ENCODE results near the gene FKBP5. TPM values are rescaled to one million over a fixed set of nuclear protein-coding genes. Genes with fewer than 3 reads are reported as not detected.

The FKBP5 gene
- total and polyA plus RNA-seq, 3 donors from 2014 or later, result 86.8 to 185 (median 156) TPM

DNA sequence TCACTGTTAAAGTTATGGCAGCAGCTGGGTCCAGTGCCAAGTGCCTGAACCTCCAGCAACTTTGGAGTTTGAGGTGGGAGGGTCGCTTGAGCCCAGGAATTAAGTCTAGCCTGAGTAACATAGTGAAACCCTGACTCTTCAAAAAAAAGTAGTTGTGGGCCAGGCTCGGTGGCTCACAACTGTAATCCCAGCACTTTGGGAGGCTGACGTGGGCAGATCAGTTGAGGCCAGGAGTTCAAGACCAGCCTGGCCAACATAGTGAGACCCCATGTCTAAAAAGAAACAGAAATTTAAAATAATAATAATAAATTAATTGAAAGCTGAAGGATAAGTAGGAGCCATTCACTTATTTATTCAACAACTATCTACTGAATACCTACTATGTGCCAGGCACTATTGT is 33.8 kb downstream of the FKBP5 start:
- no peaks in the 10 kb centered on the region for H3K9me3 ChIP-seq
- no peak overlapping the region for H3K27ac ChIP-seq
- H3K4me1 ChIP-seq, result no peaks in the 10 kb centered on the region
- no peak for DNase-seq
- H3K36me3 ChIP-seq (ENCODE audit: low read depth, missing control alignments), result no peaks in the 10 kb centered on the region
- WGBS, 2 donors, result 91 to 100% methylated on average over 3 of the region's 3 CpGs
- H3K4me3 ChIP-seq, result no peak overlapping the region
- intact Hi-C loops (cut with DNase I; ENCODE audit: low total_unique reads), result no loop called here
- H3K27me3 ChIP-seq, result no peaks in the 10 kb centered on the region
- no peak for TF ChIP-seq POLR2A (IDR thresholded peaks at IDR 0.05)

GRCh38 chr6:35651244-35651643 is 37.5 kb downstream of the FKBP5 start:
- Histone ChIP-seq H3K36me3 (ENCODE audit: low read depth, missing control alignments) (no peaks in the 10 kb centered on the region), H3K4me1 (no peaks in the 10 kb centered on the region), H3K4me3 (no peak overlapping the region), H3K9me3 (no peaks in the 10 kb centered on the region), H3K27me3 (no peaks in the 10 kb centered on the region), H3K27ac (no peak overlapping the region)
- no peak for TF ChIP-seq POLR2A (IDR thresholded peaks at IDR 0.05)
- TF ChIP-seq, protein P1, sequence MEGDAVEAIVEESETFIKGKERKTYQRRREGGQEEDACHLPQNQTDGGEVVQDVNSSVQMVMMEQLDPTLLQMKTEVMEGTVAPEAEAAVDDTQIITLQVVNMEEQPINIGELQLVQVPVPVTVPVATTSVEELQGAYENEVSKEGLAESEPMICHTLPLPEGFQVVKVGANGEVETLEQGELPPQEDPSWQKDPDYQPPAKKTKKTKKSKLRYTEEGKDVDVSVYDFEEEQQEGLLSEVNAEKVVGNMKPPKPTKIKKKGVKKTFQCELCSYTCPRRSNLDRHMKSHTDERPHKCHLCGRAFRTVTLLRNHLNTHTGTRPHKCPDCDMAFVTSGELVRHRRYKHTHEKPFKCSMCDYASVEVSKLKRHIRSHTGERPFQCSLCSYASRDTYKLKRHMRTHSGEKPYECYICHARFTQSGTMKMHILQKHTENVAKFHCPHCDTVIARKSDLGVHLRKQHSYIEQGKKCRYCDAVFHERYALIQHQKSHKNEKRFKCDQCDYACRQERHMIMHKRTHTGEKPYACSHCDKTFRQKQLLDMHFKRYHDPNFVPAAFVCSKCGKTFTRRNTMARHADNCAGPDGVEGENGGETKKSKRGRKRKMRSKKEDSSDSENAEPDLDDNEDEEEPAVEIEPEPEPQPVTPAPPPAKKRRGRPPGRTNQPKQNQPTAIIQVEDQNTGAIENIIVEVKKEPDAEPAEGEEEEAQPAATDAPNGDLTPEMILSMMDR (IDR thresholded peaks at IDR 0.05), result no peak
- intact Hi-C loops (cut with DNase I; ENCODE audit: low total_unique reads), result no loop called here
- no peak for DNase-seq
- WGBS, 2 donors, result 65 to 77% methylated on average over 3 of the region's 3 CpGs

DNA sequence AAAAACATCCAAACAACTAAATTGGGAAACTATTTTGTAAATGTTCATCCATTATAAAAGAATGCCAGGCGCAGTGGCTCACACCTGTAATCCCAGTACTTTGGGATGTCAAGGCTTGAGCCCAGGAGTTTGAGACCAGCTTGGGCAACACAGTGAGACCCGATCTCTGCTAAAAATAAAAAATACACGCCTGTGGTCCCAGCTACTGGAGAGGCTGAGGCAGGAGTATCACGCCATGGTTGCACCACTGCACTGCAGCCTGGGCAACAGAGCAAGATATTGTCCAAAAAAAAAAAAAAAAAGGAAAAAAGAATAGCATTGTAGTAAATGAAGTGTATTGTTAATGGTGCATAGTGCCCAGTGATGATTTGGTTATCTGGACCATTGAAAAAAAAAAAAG is 38.7 kb downstream of the FKBP5 start:
- H3K27ac ChIP-seq, result no peak overlapping the region
- no peaks in the 10 kb centered on the region for H3K4me1 ChIP-seq
- 94 to 98% methylated on average over 4 of the region's 4 CpGs for WGBS, 2 donors
- no peaks in the 10 kb centered on the region for H3K36me3 ChIP-seq (ENCODE audit: low read depth, missing control alignments)
- no peak for TF ChIP-seq POLR2A (IDR thresholded peaks at IDR 0.05)
- TF ChIP-seq, protein P1 (IDR thresholded peaks at IDR 0.05), result no peak
- no peaks in the 10 kb centered on the region for H3K9me3 ChIP-seq
- no peaks in the 10 kb centered on the region for H3K27me3 ChIP-seq
- no peak overlapping the region for H3K4me3 ChIP-seq
- intact Hi-C loops (cut with DNase I; ENCODE audit: low total_unique reads), result no loop called here
- DNase-seq, result no peak

GRCh38 chr6:35648203-35648602 is 40.5 kb downstream of the FKBP5 start:
- Histone ChIP-seq H3K4me3 (no peak overlapping the region), H3K9me3 (no peaks in the 10 kb centered on the region), H3K36me3 (ENCODE audit: low read depth, missing control alignments) (no peaks in the 10 kb centered on the region), H3K27ac (no peak overlapping the region), H3K27me3 (no peaks in the 10 kb centered on the region), H3K4me1 (no peaks in the 10 kb centered on the region)
- intact Hi-C loops (cut with DNase I; ENCODE audit: low total_unique reads), result no loop called here
- TF ChIP-seq, protein P1 (IDR thresholded peaks at IDR 0.05), result no peak
- no peak for TF ChIP-seq POLR2A (IDR thresholded peaks at IDR 0.05)
- WGBS, 2 donors, result 92 to 93% methylated on average over 2 of the region's 2 CpGs
- DNase-seq, result no peak

- Histone ChIP-seq H3K27ac (no peak overlapping the region), H3K9me3 (no peaks in the 10 kb centered on the region), H3K4me1 (no peaks in the 10 kb centered on the region), H3K4me3 (no peak overlapping the region), H3K36me3 (ENCODE audit: low read depth, missing control alignments) (no peaks in the 10 kb centered on the region), H3K27me3 (no peaks in the 10 kb centered on the region)
- DNase-seq, result no peak
- TF ChIP-seq, protein P1 (IDR thresholded peaks at IDR 0.05), result no peak
- WGBS, 2 donors, result 60 to 67% methylated on average over 1 of the region's 1 CpG
- intact Hi-C loops (cut with DNase I; ENCODE audit: low total_unique reads), result no loop called here
These were observed 41.3 kb downstream of the FKBP5 start for GRCh38 chr6:35647400-35647799.

All from testis (tissue), 3 donors.